Neuronal stem cell (in vitro differentiated cells): ENCODE results near the gene KCNJ12.
"Not testable (repeated sequence)": the region's sequence is repeated elsewhere in the genome, so short reads cannot be mapped to it uniquely, and the experiment has no call there.

ENCODE experiments used
- DNase-seq: peaks from one replicate; pipeline ENCODE4 v3.0.0-alpha.2; 2013; ENCODE audit warnings: low spot score
- H2AFZ ChIP-seq: one replicate; pipeline ENCODE4 v1.6.1; 2013; ENCODE audit warnings: mild to moderate bottlenecking, low read length, inconsistent platforms
- H2AK5ac ChIP-seq: 2 replicates; pipeline ENCODE4 v1.6.1; 2013; ENCODE audit warnings: low read depth, mild to moderate bottlenecking, inconsistent platforms, low read length, moderate library complexity, mixed read lengths
- H2BK120ac ChIP-seq: 2 replicates; pipeline ENCODE4 v1.6.1; 2013; ENCODE audit warnings: low read depth, mild to moderate bottlenecking, inconsistent platforms, low read length, moderate library complexity, mixed read lengths
- H2BK12ac ChIP-seq: one replicate; pipeline ENCODE4 v1.6.1; 2013; ENCODE audit warnings: low read length, inconsistent platforms
- H2BK15ac ChIP-seq: 2 replicates; pipeline ENCODE4 v1.6.1; 2013; ENCODE audit warnings: mild to moderate bottlenecking, low read length, inconsistent platforms, mixed read lengths
- H2BK5ac ChIP-seq: one replicate; pipeline ENCODE4 v1.6.1; 2013; ENCODE audit warnings: inconsistent platforms, mild to moderate bottlenecking, low read length, moderate library complexity
- H3K14ac ChIP-seq: one replicate; pipeline ENCODE4 v1.6.1; 2013; ENCODE audit warnings: low read length, inconsistent platforms
- H3K18ac ChIP-seq: 2 replicates; pipeline ENCODE4 v1.6.1; 2013; ENCODE audit warnings: low read length, inconsistent platforms
- H3K23ac ChIP-seq: 2 replicates; pipeline ENCODE4 v1.6.1; 2013; ENCODE audit warnings: low read depth, mild to moderate bottlenecking, mixed read lengths, low read length, inconsistent platforms; ENCODE audit not compliant: poor library complexity
- H3K27ac ChIP-seq: replicated peaks from 3 replicates; pipeline ENCODE4 v1.5.1; 2013; ENCODE audit warnings: low read length, inconsistent platforms
- H3K27me3 ChIP-seq, 3 experiments: 2 replicates each; pipeline ENCODE4 v1.6.1; 2013; ENCODE audit warnings: low read length in 3 of 3, mild to moderate bottlenecking in 2 of 3, inconsistent platforms in 1 of 3, low read depth in 1 of 3, mixed read lengths in 1 of 3, moderate library complexity in 1 of 3; ENCODE audit not compliant: control insufficient read depth in 3 of 3, insufficient read depth in 3 of 3
- H3K36me3 ChIP-seq, 2 donors: replicated peaks in 1 of 2; 2 replicates each; pipeline ENCODE4 v1.6.1; 2013; ENCODE audit warnings: low read length in 2 of 2; ENCODE audit not compliant: control insufficient read depth in 2 of 2, insufficient read depth in 2 of 2
- H3K4ac ChIP-seq: 2 replicates; pipeline ENCODE4 v1.6.1; 2013; ENCODE audit warnings: inconsistent platforms, mild to moderate bottlenecking, low read length, moderate library complexity
- H3K4me1 ChIP-seq, 2 donors: 1 replicate in 1 of 2; 2 replicates in 1 of 2; pipeline ENCODE4 v1.6.1; 2013; ENCODE audit warnings: low read length in 2 of 2, low read depth in 1 of 2; ENCODE audit not compliant: control insufficient read depth in 2 of 2, insufficient read depth in 1 of 2
- H3K4me2 ChIP-seq: one replicate; pipeline ENCODE4 v1.6.1; 2013; ENCODE audit warnings: mild to moderate bottlenecking, low read length, inconsistent platforms; ENCODE audit not compliant: insufficient read depth, poor library complexity, severe bottlenecking
- H3K4me3 ChIP-seq, 2 donors: 2 replicates each; pipeline ENCODE4 v1.5.1; 2013; ENCODE audit warnings: low read length in 2 of 2, mild to moderate bottlenecking in 2 of 2, inconsistent platforms in 1 of 2, moderate library complexity in 1 of 2
- H3K79me1 ChIP-seq: one replicate; pipeline ENCODE4 v1.6.1; 2013; ENCODE audit warnings: low read depth, mild to moderate bottlenecking, inconsistent platforms, low read length, moderate library complexity
- H3K9ac ChIP-seq: one replicate; pipeline ENCODE4 v1.6.1; 2013; ENCODE audit warnings: mild to moderate bottlenecking, low read depth, low read length, inconsistent platforms; ENCODE audit not compliant: poor library complexity
- H3K9me3 ChIP-seq, 2 donors: replicated peaks in 1 of 2; 2 replicates each; pipeline versions ENCODE3 to v1.6.1; 2013; ENCODE audit warnings: low read length in 2 of 2, mild to moderate bottlenecking in 2 of 2, inconsistent platforms in 1 of 2, low read depth in 1 of 2, mixed read lengths in 1 of 2, moderate library complexity in 1 of 2; ENCODE audit not compliant: control insufficient read depth in 2 of 2, insufficient read depth in 1 of 2
- H4K8ac ChIP-seq: one replicate; pipeline ENCODE4 v1.6.1; 2013; ENCODE audit warnings: low read depth, mild to moderate bottlenecking, inconsistent platforms, low read length, moderate library complexity
- H4K91ac ChIP-seq: one replicate; pipeline ENCODE4 v1.6.1; 2013; ENCODE audit warnings: low read length, low read depth, mild to moderate bottlenecking, inconsistent platforms; ENCODE audit not compliant: poor library complexity
- WGBS, 2 donors: extraction: QIAGEN DNeasy Blood & Tissue Kit; methylation state at CpG; one replicate each; pipeline ENCODE4 v1.1.7; 2013; ENCODE audit warnings: missing lambda C conversion rate in 2 of 2, mixed read lengths in 1 of 2; ENCODE audit not compliant: insufficient read length in 2 of 2, insufficient replicate concordance in 1 of 2; ENCODE audit errors: extremely low coverage in 2 of 2; 5-methylcytosine and 5-hydroxymethylcytosine counted together

The KCNJ12 gene

GRCh38 chr17:21347660-21348059 lies 28.5 kb upstream of the KCNJ12 start:
- H2AK5ac ChIP-seq, H3K27me3 ChIP-seq, H3K23ac ChIP-seq, H3K9me3 ChIP-seq, H3K14ac ChIP-seq, H4K8ac ChIP-seq, H2BK12ac ChIP-seq, H3K18ac ChIP-seq, H3K27ac ChIP-seq, H3K4ac ChIP-seq, H2BK15ac ChIP-seq, H3K4me1 ChIP-seq, H4K91ac ChIP-seq, H2BK120ac ChIP-seq, H3K36me3 ChIP-seq, H3K4me3 ChIP-seq, H3K79me1 ChIP-seq, H2BK5ac ChIP-seq, H2AFZ ChIP-seq, H3K4me2 ChIP-seq, H3K9ac ChIP-seq, DNase-seq: not testable (repeated sequence)
- no CpG with 5 or more reads among the region's 6 CpGs for WGBS, 2 donors

- not testable (repeated sequence) for H3K79me1 ChIP-seq, H3K27ac ChIP-seq
These were observed 27.9 kb upstream of the KCNJ12 start for GRCh38 chr17:21348081-21348925.

GRCh38 chr17:21348926-21349261 lies 27.3 kb upstream of the KCNJ12 start:
- H3K14ac ChIP-seq, H3K27me3 ChIP-seq, H3K23ac ChIP-seq, H2AK5ac ChIP-seq, H3K4me2 ChIP-seq, H4K8ac ChIP-seq, H2BK15ac ChIP-seq, H3K36me3 ChIP-seq, H3K9me3 ChIP-seq, H2AFZ ChIP-seq, H3K9ac ChIP-seq, H3K4ac ChIP-seq, H4K91ac ChIP-seq, DNase-seq, H3K79me1 ChIP-seq, H3K4me1 ChIP-seq, H2BK5ac ChIP-seq, H2BK12ac ChIP-seq, H3K18ac ChIP-seq, H2BK120ac ChIP-seq, H3K4me3 ChIP-seq, H3K27ac ChIP-seq: not testable (repeated sequence)
- no CpG with 5 or more reads among the region's 7 CpGs for WGBS, 2 donors

More at GRCh38 chr17:21348081-21348925, 27.9 kb upstream of the KCNJ12 start:
- not testable (repeated sequence) for H3K18ac ChIP-seq, H3K14ac ChIP-seq, H3K9me3 ChIP-seq, H3K4ac ChIP-seq, H3K4me1 ChIP-seq, H3K36me3 ChIP-seq, H3K23ac ChIP-seq, H4K91ac ChIP-seq, H3K4me3 ChIP-seq, H2AFZ ChIP-seq, DNase-seq, H2BK5ac ChIP-seq, H2BK120ac ChIP-seq, H3K27me3 ChIP-seq, H3K9ac ChIP-seq, H2BK12ac ChIP-seq, H4K8ac ChIP-seq, H3K4me2 ChIP-seq, H2AK5ac ChIP-seq, H2BK15ac ChIP-seq
- WGBS, 2 donors: no CpG with 5 or more reads among the region's 14 CpGs

- H4K91ac ChIP-seq, H3K23ac ChIP-seq, H3K9me3 ChIP-seq, H3K79me1 ChIP-seq, H4K8ac ChIP-seq, H3K4me2 ChIP-seq, H2BK12ac ChIP-seq, H3K27ac ChIP-seq, DNase-seq, H3K27me3 ChIP-seq, H2AFZ ChIP-seq, H2BK15ac ChIP-seq, H2AK5ac ChIP-seq, H3K14ac ChIP-seq, H3K4me1 ChIP-seq, H2BK5ac ChIP-seq, H3K36me3 ChIP-seq, H2BK120ac ChIP-seq, H3K9ac ChIP-seq, H3K4ac ChIP-seq, H3K4me3 ChIP-seq, H3K18ac ChIP-seq: not testable (repeated sequence)
- no CpG with 5 or more reads among the region's 6 CpGs for WGBS, 2 donors
These were observed 26.7 kb upstream of the KCNJ12 start for GRCh38 chr17:21349358-21350050.
